ENCODE results near the gene SKA1.

The SKA1 gene

DNA sequence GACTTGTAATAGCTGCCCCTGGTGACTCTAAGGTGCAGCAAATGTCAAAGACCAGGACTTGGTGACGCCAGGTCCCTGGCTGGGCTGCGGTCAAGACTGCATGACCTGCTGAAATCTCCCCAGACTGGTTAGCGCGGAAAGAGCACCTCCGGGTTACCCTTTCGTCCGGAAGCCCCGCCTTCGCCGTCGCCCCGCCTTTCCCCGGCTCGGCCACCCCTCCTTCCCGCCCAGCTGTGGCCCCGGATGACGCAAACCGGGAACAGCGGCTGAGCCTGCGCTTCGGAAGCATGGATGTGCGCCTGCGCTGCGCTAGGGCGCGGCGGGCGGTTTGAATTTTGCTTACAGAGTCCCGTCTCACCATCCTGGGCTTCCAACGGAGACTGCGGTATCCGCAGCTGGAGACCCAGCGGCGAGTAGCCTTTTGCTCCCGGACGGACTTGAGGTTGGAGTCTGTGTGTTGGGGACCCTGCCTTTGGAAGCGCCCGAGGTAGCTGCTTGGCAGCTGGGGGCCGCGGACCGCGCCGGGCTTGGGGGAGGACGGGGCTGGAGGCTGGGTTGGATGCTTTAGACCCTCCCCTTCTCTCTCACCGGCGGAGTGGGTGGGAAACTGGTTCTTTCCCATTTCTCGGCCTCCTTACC, at the start of gene SKA1:
Gene SKA1 (plus strand): TSS at position 294 of the 639 bp plus-strand sequence. CDS start 785 bp downstream, outside the sequence.
- peak; percentile 87 to 89 for DNase-seq (ENCODE audit: low read depth in 2 of 2)

GRCh38 chr18:50327983-50328382, 46.9 kb upstream of the SKA1 start:
- no peak for DNase-seq (ENCODE audit: low read depth in 2 of 2)

DNA sequence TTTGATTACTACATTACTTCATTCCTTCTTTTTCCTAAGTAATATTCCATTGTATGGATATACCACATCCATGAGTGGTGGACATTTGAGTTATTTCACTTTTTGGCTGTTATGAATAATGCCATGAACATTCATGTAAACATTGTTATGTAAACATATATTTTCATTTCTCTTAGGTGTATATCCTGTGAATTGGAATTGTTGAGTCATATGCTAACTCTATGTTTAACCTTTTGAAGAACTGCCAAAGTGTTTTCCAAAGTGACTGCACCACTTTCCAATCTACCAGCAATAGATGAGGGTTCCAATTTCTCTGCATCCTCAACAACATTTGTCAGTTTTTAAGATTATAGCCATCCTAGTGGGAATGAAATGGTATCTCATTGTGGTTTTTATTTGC, 44.7 kb upstream of the SKA1 start:
- DNase-seq (ENCODE audit: low read depth in 2 of 2) = no peak

- DNase-seq (ENCODE audit: low read depth in 2 of 2) = no peak
These were observed 43.2 kb upstream of the SKA1 start for GRCh38 chr18:50331691-50332090.

DNA sequence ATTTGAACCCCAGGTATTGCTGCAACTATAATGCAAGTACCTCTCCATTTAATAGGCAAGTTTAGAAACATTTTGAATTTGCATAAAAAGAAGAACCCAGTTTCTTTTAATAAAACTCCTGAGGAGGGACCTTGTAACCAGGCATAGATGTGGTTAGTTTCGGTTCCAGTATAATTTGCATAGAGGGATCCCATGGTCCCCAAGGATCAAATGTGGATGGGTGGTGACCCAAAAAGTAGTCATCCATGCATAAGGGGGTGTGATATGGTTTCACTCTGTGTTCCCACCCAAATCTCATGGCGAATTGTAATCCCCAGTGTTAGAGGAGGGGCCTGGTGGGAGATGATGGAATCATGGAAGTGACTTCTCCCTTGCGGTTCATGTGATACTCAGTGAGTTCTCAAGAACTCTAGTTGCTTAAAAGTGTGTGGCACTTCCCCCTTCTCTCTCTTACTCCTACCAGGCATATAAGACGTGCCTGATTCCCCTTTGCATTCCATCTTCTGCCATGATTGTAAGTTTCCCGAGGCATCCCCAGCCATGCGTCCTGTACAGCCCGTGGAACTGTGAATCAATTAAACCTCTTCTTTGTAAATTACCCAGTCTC, 40.2 kb upstream of the SKA1 start:
- no peak for DNase-seq (ENCODE audit: low read depth in 2 of 2)

DNA sequence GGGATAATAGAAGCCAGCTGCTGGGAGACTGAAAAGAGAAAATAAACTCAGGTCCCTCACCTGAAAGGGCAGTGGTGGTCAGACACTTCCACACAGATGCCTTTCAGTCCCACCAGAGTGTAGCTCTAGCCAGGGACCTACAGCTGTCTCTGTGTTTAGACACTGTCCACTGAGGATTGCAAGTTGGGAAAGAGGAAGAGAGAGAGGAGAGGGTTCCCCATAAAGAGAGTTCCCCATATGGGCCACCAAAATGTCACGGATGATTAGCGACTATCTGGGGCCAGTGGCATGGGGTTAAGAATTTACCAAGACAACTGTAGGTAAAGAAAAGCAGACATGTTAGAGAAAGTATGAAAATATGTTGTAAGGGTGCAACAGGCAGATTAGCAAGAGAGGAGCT, 36.7 kb upstream of the SKA1 start:
- DNase-seq (ENCODE audit: low read depth in 2 of 2) = no peak

GRCh38 chr18:50338715-50339114, 36.1 kb upstream of the SKA1 start:
- DNase-seq (ENCODE audit: low read depth in 2 of 2) = no peak

DNA sequence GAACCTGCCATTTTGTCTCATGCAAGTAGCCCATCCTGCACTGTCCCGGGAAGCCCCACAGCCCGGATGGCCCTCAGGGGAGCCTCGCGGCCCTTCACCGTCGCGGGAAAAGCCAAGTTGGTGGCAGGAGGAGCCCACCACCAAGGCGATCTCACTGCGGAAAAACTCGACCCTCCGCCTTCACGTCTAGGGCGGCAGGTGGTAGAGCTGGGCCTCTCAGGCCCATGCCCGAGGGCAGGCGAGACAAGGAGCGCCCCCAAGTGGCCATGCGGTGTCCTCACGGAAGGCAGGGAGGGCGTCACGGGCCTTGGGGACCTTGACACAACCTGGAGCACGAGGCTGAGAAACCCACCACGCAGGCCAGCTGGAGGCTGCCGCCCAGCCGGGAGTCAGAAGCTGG, 34.8 kb upstream of the SKA1 start:
- no peak for DNase-seq (ENCODE audit: low read depth in 2 of 2)

GRCh38 chr18:50341443-50341842, 33.4 kb upstream of the SKA1 start:
- no peak for DNase-seq (ENCODE audit: low read depth in 2 of 2)

GRCh38 chr18:50350699-50351098, 24.1 kb upstream of the SKA1 start:
- DNase-seq (ENCODE audit: low read depth in 2 of 2) = no peak

DNA sequence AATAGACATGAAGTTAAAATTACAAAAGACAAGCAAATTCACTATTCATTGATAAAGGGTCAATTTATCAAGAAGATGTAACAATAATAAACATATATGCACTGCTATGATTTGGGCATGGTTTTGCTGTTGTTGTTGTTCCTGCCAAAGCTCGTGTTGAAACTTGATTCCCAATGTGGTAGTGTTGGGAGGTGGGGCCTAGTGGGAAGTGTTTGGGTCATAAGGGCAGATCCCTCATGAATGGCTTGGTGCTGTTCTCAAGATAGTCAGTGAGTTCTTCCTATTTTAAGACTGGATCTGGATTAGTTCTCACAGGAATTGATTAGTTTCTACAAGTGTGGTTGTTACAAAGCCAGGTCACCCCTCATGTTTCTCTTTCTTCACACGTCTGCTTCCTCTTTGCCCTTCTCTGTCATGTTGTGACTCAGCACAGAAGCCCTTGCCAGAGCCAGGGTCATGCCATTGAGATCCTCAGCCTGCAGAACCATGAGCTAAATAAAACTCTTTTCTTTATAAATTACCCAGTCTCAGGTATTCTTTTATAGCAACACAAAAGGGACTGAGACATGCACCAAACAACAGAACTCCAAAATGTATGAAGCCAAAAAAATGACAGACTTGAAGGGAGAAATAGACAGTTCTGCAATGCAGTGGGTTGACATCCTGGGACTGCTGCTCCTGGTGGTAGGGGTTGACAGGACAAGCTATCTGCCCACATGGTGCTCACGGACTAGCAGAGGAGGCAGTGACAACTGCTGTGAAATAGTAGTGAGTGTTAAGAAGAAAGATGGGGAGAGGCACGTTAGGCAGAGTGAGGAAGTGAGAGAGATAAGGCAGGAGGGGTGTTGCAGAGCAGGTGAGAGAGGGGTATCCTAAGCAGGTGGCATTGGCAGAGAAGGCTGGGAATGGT, 18.6 kb upstream of the SKA1 start:
- DNase-seq (ENCODE audit: low read depth in 2 of 2) = no peak

- no peak for DNase-seq (ENCODE audit: low read depth in 2 of 2)
These were observed 16.0 kb upstream of the SKA1 start for GRCh38 chr18:50358844-50359243.

- no peak for DNase-seq (ENCODE audit: low read depth in 2 of 2)
These were observed 15.0 kb upstream of the SKA1 start for GRCh38 chr18:50359806-50360205.

GRCh38 chr18:50360611-50361010, 14.2 kb upstream of the SKA1 start:
- DNase-seq (ENCODE audit: low read depth in 2 of 2) = no peak

DNA sequence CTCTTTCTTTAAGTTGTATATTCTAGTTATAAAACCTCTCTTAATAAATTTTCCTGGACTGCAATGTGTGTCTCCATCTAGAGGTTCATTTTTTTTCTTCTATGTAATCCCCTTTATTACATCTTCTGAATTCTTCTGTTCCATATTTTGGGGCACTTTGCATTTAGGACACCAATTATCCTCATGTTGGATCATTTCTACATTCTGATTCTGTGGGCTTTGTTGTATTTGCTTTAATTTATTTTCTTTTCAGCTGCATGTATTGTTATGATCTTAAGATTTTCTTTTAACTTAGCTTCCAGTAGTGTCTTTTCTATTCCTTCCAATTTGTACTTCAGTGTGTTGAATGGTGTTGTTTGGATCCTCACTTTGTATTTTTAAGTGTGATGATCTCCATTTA, 5.2 kb upstream of the SKA1 start:
- DNase-seq (ENCODE audit: low read depth in 2 of 2) = no peak

DNA sequence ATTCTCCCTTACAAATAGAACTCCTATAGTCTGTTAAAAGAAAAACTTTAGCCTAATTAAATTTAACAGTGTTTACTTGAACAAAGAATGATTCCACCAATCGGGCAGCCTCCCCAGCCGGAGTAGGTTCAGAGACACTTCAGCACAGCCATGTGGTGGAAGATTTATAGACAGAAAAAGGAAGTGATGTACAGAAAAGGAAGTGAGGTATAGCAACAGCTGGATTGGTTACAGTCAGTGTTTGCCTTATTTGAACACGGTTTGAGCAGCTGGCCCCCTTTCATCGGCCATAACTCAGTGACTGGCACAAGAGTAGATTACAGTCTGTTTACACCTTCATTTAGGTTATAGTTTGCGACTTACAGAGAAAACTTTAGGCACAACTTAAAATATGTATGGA, 2.1 kb upstream of the SKA1 start:
- DNase-seq (ENCODE audit: low read depth in 2 of 2) = no peak

- DNase-seq (ENCODE audit: low read depth in 2 of 2) = no peak
These were observed 1.2 kb upstream of the SKA1 start for GRCh38 chr18:50373561-50374219.

DNA sequence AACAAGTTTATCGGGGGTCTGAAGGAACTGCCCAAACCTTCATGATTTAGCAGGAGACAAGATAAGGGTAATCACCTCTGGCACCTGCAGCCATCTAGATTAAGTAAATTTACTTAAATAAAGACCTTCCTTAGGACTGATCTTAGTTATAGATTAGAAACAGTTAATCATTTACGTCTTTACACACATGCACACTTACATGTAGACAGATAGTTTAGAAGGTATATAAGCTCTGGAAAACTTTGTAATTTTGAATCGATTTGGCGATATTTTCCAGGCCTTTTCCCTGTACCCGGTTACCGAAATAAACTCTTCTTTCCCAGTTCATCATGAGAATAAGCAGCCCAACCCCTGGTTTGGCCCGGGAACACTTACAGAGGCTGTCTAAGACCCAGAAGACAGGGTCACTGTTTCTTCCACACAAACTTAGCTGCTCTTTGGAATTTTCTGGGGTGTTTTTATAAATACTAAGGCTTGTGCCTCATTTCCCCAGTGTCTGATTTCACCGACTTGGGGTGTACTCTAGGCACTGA, 560 bp upstream of the SKA1 start:
- DNase-seq (ENCODE audit: low read depth in 2 of 2) = no peak

GRCh38 chr18:50377061-50377798, 2.4 kb downstream of the SKA1 start:
- no peak for DNase-seq (ENCODE audit: low read depth in 2 of 2)

DNA sequence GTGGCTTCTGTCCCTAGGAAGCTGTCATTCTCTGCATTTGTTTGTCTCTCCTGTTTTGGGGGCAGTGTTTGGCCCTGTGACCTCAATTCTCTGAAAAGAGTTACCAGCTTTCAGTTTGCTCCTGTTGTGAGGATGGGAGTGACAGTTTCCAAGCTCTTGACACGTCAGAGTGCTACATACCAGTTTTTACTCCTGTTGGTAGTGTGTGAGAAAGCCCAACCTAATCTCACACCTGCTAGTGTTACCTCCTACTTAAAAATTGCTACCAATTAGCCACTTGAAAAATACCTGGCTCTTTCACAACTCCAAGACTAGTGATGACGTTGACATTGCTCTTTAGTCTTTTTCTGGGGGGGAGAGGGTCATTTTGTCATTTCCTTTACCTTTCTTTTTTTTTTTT, 14.1 kb downstream of the SKA1 start:
- no peak for DNase-seq (ENCODE audit: low read depth in 2 of 2)

DNA sequence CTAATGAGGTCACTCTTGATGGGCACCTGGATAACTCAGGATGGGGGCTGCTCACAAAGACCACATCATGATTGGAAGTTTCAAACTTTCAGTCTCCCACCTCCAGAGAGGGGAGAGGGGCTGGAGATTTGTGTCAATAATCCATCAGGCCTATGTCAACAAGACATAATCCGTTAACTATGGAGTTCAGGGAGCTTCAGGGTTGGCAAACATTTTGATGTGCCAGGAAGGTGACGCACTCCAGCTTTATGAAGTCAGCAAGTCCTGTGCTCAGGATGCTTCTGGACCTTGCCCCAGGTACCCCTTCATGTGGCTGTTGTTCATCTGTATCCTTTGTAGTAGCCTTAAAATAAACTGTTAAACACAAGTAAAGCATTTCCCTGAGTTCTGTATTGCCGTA, 19.0 kb downstream of the SKA1 start:
- no peak for DNase-seq (ENCODE audit: low read depth in 2 of 2)
